ENCODE measurements around the gene MLLT6. TPM values are rescaled to one million over a fixed set of nuclear protein-coding genes. Genes with fewer than 3 reads are reported as not detected.

MLLT6 gene
- total and polyA plus RNA-seq, 9 donors: 52.3 to 278 (median 170) TPM

GRCh38 chr17:38674749-38675615 is 30.1 kb upstream of the MLLT6 start, which contains the start of gene EPOP:
Gene EPOP (minus strand): TSS chr17:38674957. CDS start chr17:38674495, 462 bp downstream.
- Histone ChIP-seq H3K27ac (no peak within 1 kb of the TSS), H3K36me3 (no peaks in the 10 kb centered on the region), H3K4me3 (peak within 1 kb of the TSS; percentile 25), H3K4me1 (ENCODE audit: insufficient read depth) (no peaks in the 10 kb centered on the region), H3K9me3 (no peaks in the 10 kb centered on the region), H3K27me3 (no peaks in the 10 kb centered on the region)
- intact Hi-C loops (cut with DNase I): loop anchor here (5.0 kb wide), 1 partner anchor 62 kb away; no protein-coding TSS in a partner anchor
- 2 to 3% (median 3%) methylated on average over 54 to 80 of the region's 80 CpGs for WGBS, 3 donors
- TF ChIP-seq POLR2A (IDR thresholded peaks at IDR 0.05) (no peak), EP300 (IDR thresholded peaks at IDR 0.05) (no peak), CTCF (IDR thresholded peaks at IDR 0.05) (no peak)
- peak; percentile 64 to 84 (median 75) for DNase-seq

DNA sequence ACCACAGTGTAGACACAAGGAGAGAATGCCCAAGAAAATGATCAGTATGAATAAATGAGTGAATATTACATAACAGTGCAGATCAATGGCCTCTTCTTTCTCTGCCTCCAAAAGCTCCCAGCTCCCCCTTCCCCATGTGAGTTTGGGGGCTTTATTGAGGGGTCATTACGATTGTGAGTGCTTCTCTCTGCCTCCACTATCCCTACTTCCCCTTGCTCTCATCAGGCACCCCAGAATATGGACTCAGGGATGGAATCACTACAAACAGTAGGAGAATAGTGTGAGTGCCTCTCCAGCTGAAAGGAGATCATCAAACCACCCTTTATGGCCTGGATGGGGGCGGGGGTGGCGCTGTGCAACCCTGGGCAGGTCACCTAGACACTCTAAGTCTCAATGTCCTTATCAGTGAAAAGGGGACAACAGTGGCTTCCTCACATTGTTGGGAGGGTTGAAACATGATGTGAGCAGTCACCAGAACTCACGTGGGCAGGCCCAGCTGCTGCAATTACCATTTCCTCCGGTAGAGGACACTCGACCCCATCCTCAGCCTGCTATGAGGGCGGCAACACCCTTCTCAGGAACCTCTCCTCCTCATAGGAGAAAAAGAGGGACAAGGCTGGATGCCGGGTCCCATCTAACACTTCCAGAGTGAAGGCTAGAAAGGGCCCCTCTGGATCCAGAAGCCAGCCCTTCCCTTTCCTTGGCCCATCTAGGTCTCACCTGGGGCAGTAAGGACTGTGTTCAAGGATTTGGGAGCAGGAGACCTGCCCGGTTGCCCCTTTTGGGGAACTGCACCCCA is 28.2 kb upstream of the MLLT6 start:
- Histone ChIP-seq H3K27ac (no peak overlapping the region), H3K27me3 (no peaks in the 10 kb centered on the region), H3K4me3 (no peak overlapping the region), H3K9me3 (no peaks in the 10 kb centered on the region), H3K4me1 (ENCODE audit: insufficient read depth) (no peaks in the 10 kb centered on the region), H3K36me3 (no peaks in the 10 kb centered on the region)
- 8 to 10% (median 9%) methylated on average over 9 of the region's 9 CpGs for WGBS, 3 donors
- peak; percentile 74 to 88 (median 87) for DNase-seq
- TF ChIP-seq CTCF (IDR thresholded peaks at IDR 0.05): peak; percentile 82 to 97 (median 97)
- no peak for TF ChIP-seq EP300 (IDR thresholded peaks at IDR 0.05)
- intact Hi-C loops (cut with DNase I): loop anchor here (5.0 kb wide), 1 partner anchor 60 kb away; no protein-coding TSS in a partner anchor

- no peaks in the 10 kb centered on the region for H3K36me3 ChIP-seq
- TF ChIP-seq POLR2A (IDR thresholded peaks at IDR 0.05): no peak
- TF ChIP-seq CTCF (IDR thresholded peaks at IDR 0.05): no peak
- no peak for TF ChIP-seq EP300 (IDR thresholded peaks at IDR 0.05)
- intact Hi-C loops (cut with DNase I): loop anchor here (5.0 kb wide), 1 partner anchor 59 kb away; no protein-coding TSS in a partner anchor
- H3K27ac ChIP-seq: no peak overlapping the region
- WGBS, 3 donors: 83 to 91% (median 87%) methylated on average over 6 of the region's 6 CpGs
- H3K4me1 ChIP-seq (ENCODE audit: insufficient read depth): no peaks in the 10 kb centered on the region
- H3K4me3 ChIP-seq: no peak overlapping the region
- no peaks in the 10 kb centered on the region for H3K27me3 ChIP-seq
- H3K9me3 ChIP-seq: no peaks in the 10 kb centered on the region
- no peak for DNase-seq
These were observed 27.3 kb upstream of the MLLT6 start for GRCh38 chr17:38677819-38678218.

DNA sequence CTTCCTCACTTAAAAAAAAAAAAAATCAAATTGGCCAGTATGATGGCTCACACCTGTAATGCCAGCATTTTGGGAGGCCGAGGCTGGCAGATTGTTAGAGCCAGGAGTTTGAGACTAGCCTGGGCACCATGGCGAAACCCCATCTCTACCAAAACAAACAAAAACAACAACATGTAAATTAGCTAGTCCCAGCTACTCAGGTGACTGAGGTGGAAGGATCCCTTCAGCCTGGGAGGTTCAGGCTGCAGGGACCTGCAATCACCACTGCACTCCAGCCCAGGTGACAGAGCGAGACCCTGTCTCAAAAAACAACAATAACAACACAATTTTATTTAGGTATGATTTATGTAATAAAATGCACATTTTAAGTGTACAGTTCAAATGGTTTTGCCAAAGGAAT is 24.0 kb upstream of the MLLT6 start:
- Histone ChIP-seq H3K9me3 (no peaks in the 10 kb centered on the region), H3K4me1 (ENCODE audit: insufficient read depth) (no peaks in the 10 kb centered on the region), H3K4me3 (no peak overlapping the region), H3K27ac (no peak overlapping the region), H3K27me3 (no peaks in the 10 kb centered on the region), H3K36me3 (no peaks in the 10 kb centered on the region)
- 80 to 87% (median 85%) methylated on average over 3 of the region's 3 CpGs for WGBS, 3 donors
- DNase-seq: no peak
- no peak for TF ChIP-seq CTCF (IDR thresholded peaks at IDR 0.05)
- no peak for TF ChIP-seq EP300 (IDR thresholded peaks at IDR 0.05)
- TF ChIP-seq POLR2A (IDR thresholded peaks at IDR 0.05): no peak
- intact Hi-C loops (cut with DNase I): loop anchor here in 1 of 4 donors (2.0 kb wide), 1 partner anchor 20 kb away; no protein-coding TSS in a partner anchor

Data from ovary (tissue), 9 donors.